DND-41 (cell line): ENCODE measurements around the gene OTUD4.

ENCODE experiments used
- ATAC-seq: fragments of 200-7000 bp; cut with Tn5 transposase; 3 replicates; pipeline ENCODE4 v1.9.1; 2021; ENCODE audit warnings: low read depth; ENCODE audit not compliant: insufficient read depth
- DNase-seq: peaks from one replicate; pipeline ENCODE4 v3.0.0-alpha.2; 2020
- H2AFZ ChIP-seq: 2 replicates; pipeline ENCODE4 v1.6.0; 2012; ENCODE audit warnings: low read depth, low read length
- H3K27ac ChIP-seq: 2 replicates; pipeline ENCODE4 v1.5.1; 2012; ENCODE audit warnings: low read length, inconsistent platforms
- H3K27me3 ChIP-seq: fragments of 200-600 bp; sonication (generic); 2 replicates; pipeline ENCODE4 v1.6.0; 2012; ENCODE audit warnings: low read length, mild to moderate bottlenecking, inconsistent platforms; ENCODE audit not compliant: insufficient read depth, poor library complexity
- H3K36me3 ChIP-seq: 2 replicates; pipeline ENCODE4 v1.5.1; 2012; ENCODE audit warnings: low read length, inconsistent platforms; ENCODE audit not compliant: insufficient read depth
- H3K4me1 ChIP-seq: 2 replicates; pipeline ENCODE4 v1.5.1; 2012; ENCODE audit warnings: mild to moderate bottlenecking, low read length; ENCODE audit not compliant: insufficient read depth
- H3K4me2 ChIP-seq: 2 replicates; pipeline ENCODE4 v1.6.0; 2012; ENCODE audit warnings: mild to moderate bottlenecking, moderate library complexity, low read length, inconsistent platforms; ENCODE audit not compliant: insufficient read depth
- H3K4me3 ChIP-seq, 2 experiments: fragments of 200-600 bp in 1 of 2; shearing (Covaris generic) in 1 of 2; 2 replicates each; pipeline ENCODE4 v1.5.1; 2012 to 2016; ENCODE audit warnings: inconsistent platforms in 2 of 2, low read length in 2 of 2, mild to moderate bottlenecking in 2 of 2, low read depth in 1 of 2, moderate library complexity in 1 of 2
- H3K79me2 ChIP-seq: 2 replicates; pipeline ENCODE4 v1.6.0; 2012; ENCODE audit warnings: low read length, inconsistent platforms; ENCODE audit not compliant: insufficient read depth
- H3K9ac ChIP-seq: 2 replicates; pipeline ENCODE4 v1.6.0; 2012; ENCODE audit warnings: low read depth, mild to moderate bottlenecking, inconsistent platforms, low read length, moderate library complexity
- H3K9me3 ChIP-seq: 2 replicates; pipeline ENCODE4 v1.5.1; 2012; ENCODE audit warnings: low read length, moderate library complexity, mild to moderate bottlenecking, inconsistent platforms; ENCODE audit not compliant: insufficient read depth, severe bottlenecking
- H4K20me1 ChIP-seq: 2 replicates; pipeline ENCODE4 v1.6.0; 2012; ENCODE audit warnings: low read length; ENCODE audit not compliant: insufficient read depth
- CTCF ChIP-seq: IDR thresholded peaks from 2 replicates; pipeline ENCODE4 v1.5.1; 2012; ENCODE audit warnings: borderline replicate concordance, low read length, moderate library complexity, mild to moderate bottlenecking; ENCODE audit not compliant: poor library complexity, severe bottlenecking; ENCODE audit errors: extremely low read depth
- EZH2 ChIP-seq: IDR thresholded peaks from 3 replicates; pipeline ENCODE4 v1.6.1; 2012; ENCODE audit warnings: borderline replicate concordance, low read depth, mild to moderate bottlenecking, moderate library complexity, low read length, inconsistent platforms; ENCODE audit not compliant: severe bottlenecking

The OTUD4 gene

GRCh38 chr4:145102619-145103018 is 77.8 kb downstream of the OTUD4 start:
- peak overlapping the region in 1 of 2 experiments; percentile 15; a peak in 1 of 4 replicates for H3K4me3 ChIP-seq
- no peaks in the 10 kb centered on the region for H3K9me3 ChIP-seq
- no peak overlapping the region for H3K9ac ChIP-seq
- ATAC-seq: no peak
- DNase-seq: no peak
- TF ChIP-seq EZH2 (no peak), CTCF (no peak)
- H3K36me3 ChIP-seq: peaks cover 51% of the 10 kb centered on the region
- peaks cover 45% of the 10 kb centered on the region for H3K4me1 ChIP-seq
- H3K27me3 ChIP-seq: no peaks in the 10 kb centered on the region
- no peak overlapping the region for H2AFZ ChIP-seq
- peaks cover 95% of the 10 kb centered on the region for H3K79me2 ChIP-seq
- H4K20me1 ChIP-seq: peaks cover 40% of the 10 kb centered on the region; the same call in 1 of the 2 replicates
- no peak overlapping the region; the same call in 1 of the 2 replicates for H3K27ac ChIP-seq
- peak overlapping the region; percentile 68; the same call in 1 of the 2 replicates for H3K4me2 ChIP-seq

- H2AFZ ChIP-seq: no peak overlapping the region
- peak overlapping the region in 1 of 2 experiments; percentile 26; a peak in 1 of 4 replicates for H3K4me3 ChIP-seq
- no peak for ATAC-seq
- peaks cover 40% of the 10 kb centered on the region; the same call in 1 of the 2 replicates for H4K20me1 ChIP-seq
- H3K4me2 ChIP-seq: peak overlapping the region; percentile 68; the same call in 1 of the 2 replicates
- no peaks in the 10 kb centered on the region for H3K27me3 ChIP-seq
- no peaks in the 10 kb centered on the region for H3K9me3 ChIP-seq
- H3K36me3 ChIP-seq: peaks cover 35% of the 10 kb centered on the region
- no peak overlapping the region for H3K27ac ChIP-seq
- DNase-seq: no peak
- TF ChIP-seq EZH2 (no peak), CTCF (no peak)
- H3K9ac ChIP-seq: no peak overlapping the region
- peaks cover 57% of the 10 kb centered on the region for H3K4me1 ChIP-seq
- peaks cover 96% of the 10 kb centered on the region for H3K79me2 ChIP-seq
Measured at GRCh38 chr4:145101091-145101490, 79.3 kb downstream of the OTUD4 start.

GRCh38 chr4:145099653-145100052 is 80.7 kb downstream of the OTUD4 start:
- H3K4me2 ChIP-seq: peak overlapping the region; percentile 68
- ATAC-seq: no peak
- H3K27ac ChIP-seq: peak overlapping the region; percentile 93
- peaks cover 33% of the 10 kb centered on the region for H3K36me3 ChIP-seq
- peaks cover 97% of the 10 kb centered on the region for H3K79me2 ChIP-seq
- DNase-seq: no peak
- no peak overlapping the region for H2AFZ ChIP-seq
- peaks cover 37% of the 10 kb centered on the region; the same call in 1 of the 2 replicates for H4K20me1 ChIP-seq
- H3K9ac ChIP-seq: peak overlapping the region; percentile 77
- peak overlapping the region; percentile 78 to 89 for H3K4me3 ChIP-seq
- H3K27me3 ChIP-seq: no peaks in the 10 kb centered on the region
- H3K4me1 ChIP-seq: peaks cover 62% of the 10 kb centered on the region
- no peaks in the 10 kb centered on the region for H3K9me3 ChIP-seq
- TF ChIP-seq EZH2 (no peak), CTCF (no peak)

- ATAC-seq (peak; percentile 46), DNase-seq (peak; percentile 48)
- Histone ChIP-seq H3K4me3 (peak overlapping the region; percentile 78 to 89), H2AFZ (peak overlapping the region; percentile 98), H4K20me1 (peaks cover 32% of the 10 kb centered on the region; the same call in 1 of the 2 replicates), H3K79me2 (peaks cover 99% of the 10 kb centered on the region), H3K9ac (peak overlapping the region; percentile 77), H3K27ac (peak overlapping the region; percentile 93), H3K27me3 (no peaks in the 10 kb centered on the region), H3K4me1 (peaks cover 58% of the 10 kb centered on the region), H3K4me2 (peak overlapping the region; percentile 68), H3K9me3 (peaks cover 5% of the 10 kb centered on the region), H3K36me3 (peaks cover 39% of the 10 kb centered on the region)
- TF ChIP-seq CTCF (no peak), EZH2 (no peak)
Measured at GRCh38 chr4:145098675-145099037, 81.7 kb downstream of the OTUD4 start.
